Tibial nerve (tissue), 4 donors: Measurements from ENCODE around the gene LAMP1. TPM values are rescaled to one million over a fixed set of nuclear protein-coding genes. Genes with fewer than 3 reads are reported as not detected.
"Not testable (repeated sequence)": the region's sequence is repeated elsewhere in the genome, so short reads cannot be mapped to it uniquely, and the experiment has no call there.

Source experiments
- DNase-seq, 2 donors: peaks; one replicate each; pipeline ENCODE4 v3.0.0-alpha.2; 2019; ENCODE audit warnings: low spot score in 2 of 2
- H3K27ac ChIP-seq, 4 donors: fragments of 200-600 bp; sonication (generic) in 3 of 4; one replicate each; pipeline ENCODE4 v1.5.1; 2017 to 2019; ENCODE audit warnings: mild to moderate bottlenecking in 1 of 4
- H3K27me3 ChIP-seq, 2 donors: fragments of 200-600 bp; sonication (generic) in 1 of 2; one replicate each; pipeline versions ENCODE4 v1.5.1 to v1.6.0; 2017 to 2019
- H3K36me3 ChIP-seq, 3 donors: fragments of 200-600 bp; sonication (generic); one replicate each; pipeline ENCODE4 v1.5.1; 2018 to 2019
- H3K4me1 ChIP-seq, 4 donors: fragments of 200-600 bp; sonication (generic) in 3 of 4; one replicate each; pipeline ENCODE4 v1.5.1; 2017 to 2019
- H3K4me3 ChIP-seq, 4 donors: fragments of 200-600 bp; sonication (generic) in 3 of 4; one replicate each; pipeline ENCODE4 v1.5.1; 2017 to 2019; ENCODE audit warnings: mild to moderate bottlenecking in 1 of 4, moderate library complexity in 1 of 4
- H3K9me3 ChIP-seq, 4 donors: fragments of 200-600 bp; sonication (generic) in 3 of 4; one replicate each; pipeline ENCODE4 v1.5.1; 2017 to 2019
- EP300 ChIP-seq, 2 donors: sonication (generic); formaldehyde crosslinking; IDR thresholded peaks; one replicate each; pipeline ENCODE4 v1.6.1; 2017; ENCODE audit warnings: antibody characterized with exemption in 2 of 2, mild to moderate bottlenecking in 1 of 2
- POLR2A ChIP-seq, 2 donors: fragments of 450-650 bp; IDR thresholded peaks; one replicate each; pipeline ENCODE4 v1.6.1; 2017; ENCODE audit warnings: antibody characterized with exemption in 2 of 2, mild to moderate bottlenecking in 2 of 2, moderate library complexity in 2 of 2
- WGBS, 2 donors: methylation state at CpG; one replicate each; pipeline ENCODE4 v1.1.5; 2018; 5-methylcytosine and 5-hydroxymethylcytosine counted together
- small RNA-seq: library from RNA; depleted of rRNA; stranded (forward); fragments of <200 nt; gene quantifications from one replicate; pipeline ENCODE3, GENCODE V24; 2016
- total RNA-seq, 4 donors: library from RNA; depleted of rRNA; stranded (reverse); fragments of >200 nt; gene quantifications; one replicate each; pipeline ENCODE4 v1.1.0, GENCODE V29; 2016
- TF ChIP-seq, protein P1 (sequence below), 5 experiments: fragments of 200-600 bp in 3 of 5; fragments of 450-650 bp in 2 of 5; sonication (generic) in 3 of 5; IDR thresholded peaks; one replicate each; pipeline ENCODE4 v1.5.1; 2016 to 2019; ENCODE audit warnings: antibody characterized with exemption in 5 of 5, mild to moderate bottlenecking in 3 of 5, moderate library complexity in 2 of 5

The LAMP1 gene
- total RNA-seq, 4 donors from 2014 or later, result 114 to 166 (median 130) TPM

DNA sequence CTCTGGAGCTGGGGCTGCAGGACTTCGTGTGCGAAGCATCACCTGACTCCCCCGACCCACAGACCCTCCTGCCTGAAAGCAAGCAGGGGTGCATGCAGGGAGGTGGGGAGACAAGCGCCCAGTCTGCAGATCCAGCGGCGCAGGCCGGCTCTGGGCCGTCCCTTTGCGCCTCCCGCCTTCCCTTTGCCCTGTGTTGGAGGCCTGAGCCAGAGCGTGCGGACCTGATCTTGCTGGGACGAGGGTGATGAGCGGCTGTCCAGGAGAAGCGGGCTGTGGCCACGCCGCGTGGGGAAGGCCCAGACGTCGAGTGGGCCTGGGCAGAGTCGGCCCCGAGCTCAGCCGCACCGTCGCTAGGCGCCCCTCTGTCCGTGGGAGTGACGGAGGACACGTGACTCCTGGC is 72.2 kb downstream of the LAMP1 start:
- no peaks in the 10 kb centered on the region for H3K9me3 ChIP-seq
- no peaks in the 10 kb centered on the region for H3K36me3 ChIP-seq
- H3K4me3 ChIP-seq, result no peak overlapping the region
- DNase-seq, result no peak
- no peak overlapping the region for H3K27ac ChIP-seq
- peaks cover 0 to 9% of the 10 kb centered on the region in 2 donors for H3K27me3 ChIP-seq
- peaks cover 0 to 10% (median 0%) of the 10 kb centered on the region in 4 donors for H3K4me1 ChIP-seq
- no peak for TF ChIP-seq POLR2A (IDR thresholded peaks at IDR 0.05)
- TF ChIP-seq, protein P1, sequence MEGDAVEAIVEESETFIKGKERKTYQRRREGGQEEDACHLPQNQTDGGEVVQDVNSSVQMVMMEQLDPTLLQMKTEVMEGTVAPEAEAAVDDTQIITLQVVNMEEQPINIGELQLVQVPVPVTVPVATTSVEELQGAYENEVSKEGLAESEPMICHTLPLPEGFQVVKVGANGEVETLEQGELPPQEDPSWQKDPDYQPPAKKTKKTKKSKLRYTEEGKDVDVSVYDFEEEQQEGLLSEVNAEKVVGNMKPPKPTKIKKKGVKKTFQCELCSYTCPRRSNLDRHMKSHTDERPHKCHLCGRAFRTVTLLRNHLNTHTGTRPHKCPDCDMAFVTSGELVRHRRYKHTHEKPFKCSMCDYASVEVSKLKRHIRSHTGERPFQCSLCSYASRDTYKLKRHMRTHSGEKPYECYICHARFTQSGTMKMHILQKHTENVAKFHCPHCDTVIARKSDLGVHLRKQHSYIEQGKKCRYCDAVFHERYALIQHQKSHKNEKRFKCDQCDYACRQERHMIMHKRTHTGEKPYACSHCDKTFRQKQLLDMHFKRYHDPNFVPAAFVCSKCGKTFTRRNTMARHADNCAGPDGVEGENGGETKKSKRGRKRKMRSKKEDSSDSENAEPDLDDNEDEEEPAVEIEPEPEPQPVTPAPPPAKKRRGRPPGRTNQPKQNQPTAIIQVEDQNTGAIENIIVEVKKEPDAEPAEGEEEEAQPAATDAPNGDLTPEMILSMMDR (IDR thresholded peaks at IDR 0.05), result no peak
- TF ChIP-seq EP300 (IDR thresholded peaks at IDR 0.05), result no peak
- 88 to 90% methylated on average over 29 of the region's 29 CpGs for WGBS, 2 donors

DNA sequence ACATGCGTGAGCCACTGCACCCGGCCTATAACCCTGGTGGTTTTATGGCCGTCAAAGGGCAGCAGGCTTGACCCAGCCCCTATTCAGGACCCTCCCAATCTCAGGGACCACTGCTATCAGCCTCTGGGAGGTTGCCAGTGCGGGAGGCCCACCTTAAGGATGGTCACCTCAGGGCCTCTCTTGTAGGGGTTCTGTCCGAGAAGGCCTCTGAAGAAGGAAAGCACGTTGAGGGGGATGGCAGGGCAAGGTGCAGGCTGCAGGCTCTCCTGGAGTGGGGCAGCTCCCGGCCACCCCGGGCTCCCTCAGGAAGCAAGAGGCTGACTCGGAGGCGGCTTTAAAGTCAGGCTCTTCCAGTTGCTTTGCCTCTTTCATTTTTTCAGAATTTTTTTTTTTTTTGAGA is 72.8 kb downstream of the LAMP1 start:
- H3K9me3 ChIP-seq, result no peaks in the 10 kb centered on the region
- peaks cover 0 to 5% (median 0%) of the 10 kb centered on the region in 4 donors for H3K4me1 ChIP-seq
- no peaks in the 10 kb centered on the region for H3K36me3 ChIP-seq
- TF ChIP-seq EP300 (IDR thresholded peaks at IDR 0.05) (no peak), POLR2A (IDR thresholded peaks at IDR 0.05) (no peak)
- TF ChIP-seq, protein P1 (IDR thresholded peaks at IDR 0.05), result no peak
- no peak overlapping the region for H3K4me3 ChIP-seq
- no peak overlapping the region for H3K27ac ChIP-seq
- DNase-seq, result no peak
- H3K27me3 ChIP-seq, result peaks cover 0 to 10% of the 10 kb centered on the region in 2 donors
- 84 to 85% methylated on average over 9 to 10 of the region's 10 CpGs for WGBS, 2 donors

DNA sequence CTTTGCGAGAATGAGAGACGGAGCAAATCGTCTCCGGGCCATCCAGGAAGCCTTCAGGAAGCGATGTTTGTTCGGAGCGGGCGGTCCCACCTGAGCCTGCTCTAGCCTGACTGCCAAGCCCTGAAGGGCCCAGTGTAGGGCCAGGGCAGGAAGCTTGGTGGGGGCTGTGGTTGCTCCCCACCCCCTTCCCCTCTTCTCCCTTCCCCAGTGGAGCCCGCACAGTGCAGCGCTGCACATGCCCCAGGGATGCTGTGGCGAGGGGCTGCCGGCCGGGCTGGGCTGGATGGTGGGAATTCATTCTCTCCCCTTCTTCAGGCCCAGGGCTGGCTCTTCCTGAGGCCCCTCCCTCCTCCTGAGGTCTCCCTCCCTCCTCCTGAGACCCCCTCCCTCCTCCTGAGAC is 74.0 kb downstream of the LAMP1 start:
- WGBS, 2 donors, result 85 to 88% methylated on average over 13 of the region's 13 CpGs
- Histone ChIP-seq H3K27me3 (peaks cover 0 to 5% of the 10 kb centered on the region in 2 donors), H3K36me3 (no peaks in the 10 kb centered on the region), H3K27ac (no peak overlapping the region), H3K4me3 (no peak overlapping the region), H3K9me3 (no peaks in the 10 kb centered on the region), H3K4me1 (no peaks in the 10 kb centered on the region)
- TF ChIP-seq, protein P1 (IDR thresholded peaks at IDR 0.05), result no peak
- no peak for TF ChIP-seq EP300 (IDR thresholded peaks at IDR 0.05)
- no peak for TF ChIP-seq POLR2A (IDR thresholded peaks at IDR 0.05)
- no peak for DNase-seq

DNA sequence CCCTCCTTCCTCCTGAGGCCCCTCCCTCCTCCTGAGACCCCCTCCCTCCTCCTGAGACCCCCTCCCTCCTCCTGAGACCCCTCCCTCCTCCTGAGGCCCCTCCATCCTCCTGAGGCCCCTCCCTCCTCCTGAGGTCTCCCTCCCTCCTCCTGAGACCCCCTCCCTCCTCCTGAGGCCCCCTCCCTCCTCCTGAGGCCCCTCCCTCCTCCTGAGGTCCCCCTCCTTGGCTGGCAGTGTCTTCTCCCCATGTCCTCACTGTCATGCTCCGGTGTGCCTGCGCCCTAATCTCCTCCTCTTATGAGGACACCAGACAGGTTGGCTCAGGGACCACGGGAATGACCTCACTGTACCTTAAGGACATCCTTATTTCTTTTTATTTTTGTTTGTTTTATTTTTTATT is 74.7 kb downstream of the LAMP1 start:
- 94 to 97% methylated on average over 3 of the region's 3 CpGs for WGBS, 2 donors
- H3K27me3 ChIP-seq, H3K27ac ChIP-seq: not testable (repeated sequence)

More for the DNA sequence above, 74.7 kb downstream of the LAMP1 start:
- H3K36me3 ChIP-seq, H3K4me1 ChIP-seq, DNase-seq, H3K4me3 ChIP-seq, H3K9me3 ChIP-seq: not testable (repeated sequence)

Small RNAs within 50 kb of the gene (small RNA-seq; reads per million reads assigned to genes)
- gene MIR8075, result not detected

Other genes with a start within 250 kb of the LAMP1 start
- gene F7, start 191.4 kb upstream of the LAMP1 start, total RNA-seq, result not detected
- 10 to 100 TPM; 12.0 to 44.3 (median 17.3) TPM for gene F10, start 174.4 kb upstream of the LAMP1 start, total RNA-seq
- not detected for gene PROZ, start 138.6 kb upstream of the LAMP1 start, total RNA-seq
- 10 to 100 TPM; 38.6 to 61.5 (median 49.5) TPM for gene PCID2, start 88.6 kb upstream of the LAMP1 start, total RNA-seq
- gene CUL4A, start 87.6 kb upstream of the LAMP1 start, total RNA-seq, result 100 to 1,000 TPM in 2 of 4 donors, 10 to 100 TPM in 2; 67.3 to 268 (median 101) TPM
- gene GRTP1, start 66.9 kb downstream of the LAMP1 start, total RNA-seq, result 10 to 100 TPM in 2 of 4 donors, 1 to 10 TPM in 2; 9.0 to 19.2 (median 9.9) TPM
- gene ADPRHL1, start 156.2 kb downstream of the LAMP1 start, total RNA-seq, result 10 to 100 TPM in 2 of 4 donors, 1 to 10 TPM in 2; 6.9 to 15.5 (median 12.6) TPM
- 10 to 100 TPM; 16.3 to 28.0 (median 21.0) TPM for gene DCUN1D2, start 193.5 kb downstream of the LAMP1 start, total RNA-seq